HCT116 (cell line): ENCODE measurements around the gene DNAJC8. TPM values are rescaled to one million over a fixed set of nuclear protein-coding genes. Genes with fewer than 3 reads are reported as not detected.

ENCODE experiments used
- ATAC-seq: fragments of 200-7000 bp; cut with Tn5 transposase; 2 replicates; pipeline ENCODE4 v1.9.1; 2020; ENCODE audit warnings: mild to moderate bottlenecking, moderate library complexity
- BruUV-seq: library from RNA; stranded (reverse); fragments of 400-500 nt; replicated peaks from 2 replicates; lab custom pipeline; 2021; lab: Mats Ljungman, UMichigan
- CTCF ChIA-PET: fragments of 300-600 bp; sonication (Branson Sonifier 250); formaldehyde crosslinking; loops from one replicate; lab custom pipeline; 2021; ENCODE audit warnings: antibody characterized with exemption; lab: Charles Lee
- POLR2A ChIA-PET: fragments of 300-600, 350-600 bp; sonication (Branson Sonifier 250); formaldehyde crosslinking; loops from one replicate; lab custom pipeline; 2021; ENCODE audit warnings: antibody characterized with exemption; lab: Charles Lee
- RAD21 ChIA-PET, 2 experiments: fragments of 300-600 bp; sonication (Branson Sonifier 250); formaldehyde crosslinking; loops; one replicate each; lab custom pipeline; 2023; ENCODE audit warnings: low total read pairs in 2 of 2; ENCODE audit not compliant: uncharacterized antibody in 2 of 2, unreplicated experiment in 2 of 2, low non-redundant PET in 1 of 2; lab: Charles Lee
- DNase-seq: peaks from one replicate; pipeline ENCODE4 v3.0.0-alpha.2; 2010; ENCODE audit warnings: low read depth, low spot score
- H2AFZ ChIP-seq: fragments of 200-600 bp; shearing (Covaris generic), sonication (generic); 2 replicates; pipeline ENCODE4 v1.6.1; 2017; ENCODE audit warnings: low read depth, mixed run types, mixed read lengths, antibody characterized with exemption, low read length; ENCODE audit not compliant: poor library complexity, severe bottlenecking
- H3K27ac ChIP-seq: 2 replicates; pipeline ENCODE4 v1.5.1; 2012; ENCODE audit warnings: low read depth, low read length
- H3K27me3 ChIP-seq: fragments of 200-600 bp; sonication (generic); 2 replicates; pipeline ENCODE4 v1.6.1; 2016; ENCODE audit warnings: mixed run types, low read length, mixed read lengths; ENCODE audit not compliant: insufficient read depth
- H3K36me3 ChIP-seq, 2 experiments: fragments of 200-500 bp in 1 of 2; fragments of 200-600 bp in 1 of 2; sonication (Bioruptor generic) in 1 of 2; sonication (generic) in 1 of 2; 2 replicates each; pipeline versions ENCODE4 v1.5.1 to v1.6.1; 2014 to 2016; ENCODE audit warnings: low read length in 2 of 2, inconsistent platforms in 1 of 2, mixed read lengths in 1 of 2, mixed run types in 1 of 2; ENCODE audit not compliant: insufficient read depth in 2 of 2, control insufficient read depth in 1 of 2
- H3K4me1 ChIP-seq, 2 experiments: fragments of 200-600 bp in 1 of 2; sonication (generic) in 1 of 2; 2 replicates each; pipeline versions ENCODE4 v1.5.1 to v1.6.1; 2012 to 2017; ENCODE audit warnings: low read length in 2 of 2, inconsistent platforms in 1 of 2, mild to moderate bottlenecking in 1 of 2, mixed read lengths in 1 of 2, mixed run types in 1 of 2, moderate library complexity in 1 of 2; ENCODE audit not compliant: insufficient read depth in 2 of 2, control insufficient read depth in 1 of 2
- H3K4me2 ChIP-seq: fragments of 200-600 bp; sonication (generic); 2 replicates; pipeline ENCODE4 v1.6.1; 2017; ENCODE audit warnings: mixed run types, low read length, mixed read lengths
- H3K4me3 ChIP-seq, 2 experiments: fragments of 200-600 bp in 1 of 2; sonication (generic) in 1 of 2; replicated peaks in 1 of 2; 2 replicates each; pipeline ENCODE4 v1.5.1; 2011 to 2016; ENCODE audit warnings: low read length in 2 of 2, control low read depth in 1 of 2, low read depth in 1 of 2, mild to moderate bottlenecking in 1 of 2, mixed read lengths in 1 of 2, mixed run types in 1 of 2
- H3K79me2 ChIP-seq: fragments of 200-600 bp; sonication (generic); 2 replicates; pipeline ENCODE4 v1.6.1; 2017; ENCODE audit warnings: mild to moderate bottlenecking, mixed run types, low read length, moderate library complexity, mixed read lengths; ENCODE audit not compliant: insufficient read depth
- H3K9ac ChIP-seq: fragments of 200-600 bp; sonication (generic); 2 replicates; pipeline ENCODE4 v1.6.1; 2016; ENCODE audit warnings: low read length, mixed read lengths
- H3K9me2 ChIP-seq: fragments of 200-600 bp; sonication (generic), shearing (Covaris generic); 2 replicates; pipeline ENCODE4 v1.6.1; 2017; ENCODE audit warnings: mixed run types, mild to moderate bottlenecking, moderate library complexity; ENCODE audit not compliant: insufficient read depth
- H3K9me3 ChIP-seq, 2 experiments: fragments of 200-500 bp in 1 of 2; fragments of 200-600 bp in 1 of 2; sonication (Bioruptor generic) in 1 of 2; sonication (generic) in 1 of 2; 2 replicates each; pipeline ENCODE4 v1.6.1; 2014 to 2017; ENCODE audit warnings: low read length in 2 of 2, mixed read lengths in 2 of 2, inconsistent platforms in 1 of 2, low read depth in 1 of 2, mild to moderate bottlenecking in 1 of 2, mixed run types in 1 of 2, moderate library complexity in 1 of 2; ENCODE audit not compliant: control insufficient read depth in 1 of 2, insufficient read depth in 1 of 2
- H4K20me1 ChIP-seq: fragments of 200-600 bp; sonication (generic), shearing (Covaris generic); 2 replicates; pipeline ENCODE4 v1.6.1; 2017; ENCODE audit warnings: mixed run types, mild to moderate bottlenecking, moderate library complexity; ENCODE audit not compliant: insufficient read depth
- CTCF ChIP-seq, 3 experiments: fragments of 200-600 bp in 1 of 3; sonication (generic) in 1 of 3; IDR thresholded peaks in 2 of 3; conservative IDR thresholded peaks in 1 of 3; 2 replicates each; pipeline ENCODE4 v1.5.1; 2012 to 2017; ENCODE audit warnings: low read depth in 2 of 3, low read length in 2 of 3, antibody characterized with exemption in 1 of 3, borderline replicate concordance in 1 of 3, control low read depth in 1 of 3, mild to moderate bottlenecking in 1 of 3, mixed read lengths in 1 of 3, mixed run types in 1 of 3, moderate library complexity in 1 of 3; ENCODE audit not compliant: insufficient read depth in 1 of 3
- EGR1 ChIP-seq: IDR thresholded peaks from 2 replicates; pipeline ENCODE4 v1.6.1; 2012; ENCODE audit warnings: low read depth
- ELF1 ChIP-seq: IDR thresholded peaks from 2 replicates; pipeline ENCODE4 v1.6.1; 2012; ENCODE audit warnings: low read depth, borderline replicate concordance
- FOSL1 ChIP-seq: IDR thresholded peaks from 2 replicates; pipeline ENCODE4 v1.6.1; 2012; ENCODE audit warnings: low read depth
- JUND ChIP-seq: IDR thresholded peaks from 2 replicates; pipeline ENCODE4 v1.6.1; 2012
- POLR2A ChIP-seq: IDR thresholded peaks from 2 replicates; pipeline ENCODE4 v1.7.0; 2011; ENCODE audit warnings: borderline replicate concordance; ENCODE audit not compliant: insufficient read depth, insufficient read length; ENCODE audit errors: extremely low read depth
- RAD21 ChIP-seq: IDR thresholded peaks from 2 replicates; pipeline ENCODE4 v1.6.1; 2012; ENCODE audit warnings: low read depth, mild to moderate bottlenecking
- SIN3A ChIP-seq: IDR thresholded peaks from 2 replicates; pipeline ENCODE4 v1.6.1; 2012; ENCODE audit warnings: low read depth
- SRF ChIP-seq: IDR thresholded peaks from 2 replicates; pipeline ENCODE4 v1.6.1; 2012; ENCODE audit warnings: low read depth
- TCF7L2 ChIP-seq: IDR thresholded peaks from 2 replicates; pipeline ENCODE4 v1.7.0; 2011; ENCODE audit warnings: borderline replicate concordance, inconsistent platforms; ENCODE audit not compliant: insufficient read depth, insufficient read length; ENCODE audit errors: extremely low read depth
- ZFX ChIP-seq: fragments of 450-650 bp; IDR thresholded peaks from 2 replicates; pipeline ENCODE4 v1.6.1; 2017
- intact Hi-C: fragments of 100-400 bp; cut with micrococcal nuclease; formaldehyde crosslinking; loops from 2 replicates; pipeline ENCODE4 v1.10.0; 2022
- total RNA-seq: library from RNA; stranded (reverse); gene quantifications from one replicate; pipeline ENCODE4 v1.2.1, GENCODE V29; 2021; ENCODE audit not compliant: unreplicated experiment
- TF ChIP-seq, protein P1 (sequence below): IDR thresholded peaks from 2 replicates; pipeline ENCODE4 v1.6.1; 2012
- TF ChIP-seq, protein P2 (sequence below): IDR thresholded peaks from 2 replicates; pipeline ENCODE4 v1.6.1; 2012; ENCODE audit warnings: low read depth

The DNAJC8 gene
- total RNA-seq, 1 experiment from 2014 or later = 102 TPM

- POLR2A ChIA-PET = interaction anchor here (0.7 to 3.4 kb wide), 9 partner anchors 8 to 533 kb away, joined by 3 to 45 read pairs (median 5); partner anchors contain the start of genes ATP5IF1, FAM76A, MED18 and PHACTR4
Measured at GRCh38 chr1:28258628-28259251, 25.9 kb upstream of the DNAJC8 start.

DNA sequence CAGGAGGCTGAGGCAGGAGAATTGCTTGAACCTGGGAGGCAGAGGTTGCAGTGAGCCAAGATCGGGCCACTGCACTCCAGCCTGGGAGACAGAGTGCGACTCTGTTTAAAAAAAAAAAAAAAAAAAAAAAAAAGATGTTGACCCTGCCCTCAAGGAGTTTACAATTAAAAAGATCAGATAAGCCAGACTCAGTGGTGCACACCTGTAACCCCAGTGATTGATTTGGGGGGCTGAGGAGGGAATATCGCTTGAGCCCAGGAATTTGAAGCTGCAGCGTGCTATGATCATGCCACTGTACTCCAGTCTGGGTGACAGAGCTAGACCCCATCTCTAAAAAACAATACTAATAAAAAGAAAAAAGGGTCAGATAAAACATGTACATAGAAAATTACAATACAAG lies 24.9 kb upstream of the DNAJC8 start:
- ChIA-PET RAD21 (interaction anchor here in 1 of 2 experiments (0.7 kb wide), 1 partner anchor 11 kb away, joined by 3 read pairs; no protein-coding TSS in a partner anchor), CTCF (interaction anchor here (0.7 to 4.1 kb wide), 3 partner anchors 9 to 110 kb away, joined by 3 to 26 read pairs (median 4); partner anchors contain the start of gene ATP5IF1), POLR2A (interaction anchor here (1.0 to 3.4 kb wide), 8 partner anchors 9 to 113 kb away, joined by 3 to 45 read pairs (median 6); partner anchors contain the start of genes ATP5IF1, MED18 and PHACTR4)
- H3K27me3 ChIP-seq = no peaks in the 10 kb centered on the region
- H3K36me3 ChIP-seq = no peaks in the 10 kb centered on the region
- no peak for TF ChIP-seq POLR2A
- TF ChIP-seq, protein P1, sequence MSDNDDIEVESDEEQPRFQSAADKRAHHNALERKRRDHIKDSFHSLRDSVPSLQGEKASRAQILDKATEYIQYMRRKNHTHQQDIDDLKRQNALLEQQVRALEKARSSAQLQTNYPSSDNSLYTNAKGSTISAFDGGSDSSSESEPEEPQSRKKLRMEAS = no peak
- TF ChIP-seq, protein P2, sequence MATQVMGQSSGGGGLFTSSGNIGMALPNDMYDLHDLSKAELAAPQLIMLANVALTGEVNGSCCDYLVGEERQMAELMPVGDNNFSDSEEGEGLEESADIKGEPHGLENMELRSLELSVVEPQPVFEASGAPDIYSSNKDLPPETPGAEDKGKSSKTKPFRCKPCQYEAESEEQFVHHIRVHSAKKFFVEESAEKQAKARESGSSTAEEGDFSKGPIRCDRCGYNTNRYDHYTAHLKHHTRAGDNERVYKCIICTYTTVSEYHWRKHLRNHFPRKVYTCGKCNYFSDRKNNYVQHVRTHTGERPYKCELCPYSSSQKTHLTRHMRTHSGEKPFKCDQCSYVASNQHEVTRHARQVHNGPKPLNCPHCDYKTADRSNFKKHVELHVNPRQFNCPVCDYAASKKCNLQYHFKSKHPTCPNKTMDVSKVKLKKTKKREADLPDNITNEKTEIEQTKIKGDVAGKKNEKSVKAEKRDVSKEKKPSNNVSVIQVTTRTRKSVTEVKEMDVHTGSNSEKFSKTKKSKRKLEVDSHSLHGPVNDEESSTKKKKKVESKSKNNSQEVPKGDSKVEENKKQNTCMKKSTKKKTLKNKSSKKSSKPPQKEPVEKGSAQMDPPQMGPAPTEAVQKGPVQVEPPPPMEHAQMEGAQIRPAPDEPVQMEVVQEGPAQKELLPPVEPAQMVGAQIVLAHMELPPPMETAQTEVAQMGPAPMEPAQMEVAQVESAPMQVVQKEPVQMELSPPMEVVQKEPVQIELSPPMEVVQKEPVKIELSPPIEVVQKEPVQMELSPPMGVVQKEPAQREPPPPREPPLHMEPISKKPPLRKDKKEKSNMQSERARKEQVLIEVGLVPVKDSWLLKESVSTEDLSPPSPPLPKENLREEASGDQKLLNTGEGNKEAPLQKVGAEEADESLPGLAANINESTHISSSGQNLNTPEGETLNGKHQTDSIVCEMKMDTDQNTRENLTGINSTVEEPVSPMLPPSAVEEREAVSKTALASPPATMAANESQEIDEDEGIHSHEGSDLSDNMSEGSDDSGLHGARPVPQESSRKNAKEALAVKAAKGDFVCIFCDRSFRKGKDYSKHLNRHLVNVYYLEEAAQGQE = no peak
- TF ChIP-seq CTCF (IDR thresholded peaks at IDR 0.05 in 2 of 3, conservative IDR thresholded peaks at IDR 0.05 in 1 of 3; ENCODE audit: borderline replicate concordance in 1 of 3, insufficient read depth in 1 of 3, low read depth in 2 of 3, low read length in 2 of 3) = no peak
- TF ChIP-seq RAD21 = no peak
- TF ChIP-seq EGR1 = no peak
- TF ChIP-seq FOSL1 = no peak
- TF ChIP-seq JUND = no peak
- TF ChIP-seq ELF1 = no peak
- TF ChIP-seq SIN3A = no peak
- no peak for TF ChIP-seq TCF7L2
- H4K20me1 ChIP-seq = no peaks in the 10 kb centered on the region
- BruUV-seq = no TSS peak
- H3K79me2 ChIP-seq = peaks cover 28% of the 10 kb centered on the region
- ATAC-seq = no peak
- no peak overlapping the region for H3K27ac ChIP-seq
- H2AFZ ChIP-seq = no peak overlapping the region
- H3K9me3 ChIP-seq = no peaks in the 10 kb centered on the region
- no peak overlapping the region for H3K4me3 ChIP-seq
- H3K4me2 ChIP-seq = no peak overlapping the region
- no peak overlapping the region for H3K9ac ChIP-seq
- no peaks in the 10 kb centered on the region for H3K9me2 ChIP-seq
- no peak for DNase-seq
- intact Hi-C loops = no loop called here
- peaks cover 12 to 21% of the 10 kb centered on the region in 2 experiments for H3K4me1 ChIP-seq

More at GRCh38 chr1:28258628-28259251, 25.9 kb upstream of the DNAJC8 start:
- Histone ChIP-seq H3K4me2 (peak overlapping the region; percentile 95), H3K79me2 (peaks cover 38% of the 10 kb centered on the region), H3K36me3 (no peaks in the 10 kb centered on the region), H4K20me1 (no peaks in the 10 kb centered on the region), H3K4me3 (peak overlapping the region; percentile 19 to 91), H3K27ac (peak overlapping the region; percentile 6; the same call in 1 of the 2 replicates), H3K9me2 (no peaks in the 10 kb centered on the region), H3K4me1 (peaks cover 12 to 21% of the 10 kb centered on the region in 2 experiments), H3K27me3 (no peaks in the 10 kb centered on the region), H3K9me3 (no peaks in the 10 kb centered on the region), H3K9ac (peak overlapping the region; percentile 35; the same call in 1 of the 2 replicates), H2AFZ (peak overlapping the region; percentile 97)
- intact Hi-C loops = no loop called here
- ChIA-PET RAD21 (no interaction called here), CTCF (interaction anchor here (1.1 to 4.1 kb wide), 2 partner anchors 10 to 23 kb away, joined by 4 to 26 read pairs; partner anchors contain the start of gene ATP5IF1)
- BruUV-seq = TSS peak; percentile 96
- no peak for DNase-seq
- ATAC-seq = no peak
- TF ChIP-seq SRF = no peak
- 0 out of 2 replicates have a peak, but pooled peaks have one; percentile 19 for TF ChIP-seq ZFX
